Kidney tubule cell (primary cell): ENCODE results near the gene EMP2.
"Not testable (repeated sequence)": the region's sequence is repeated elsewhere in the genome, so short reads cannot be mapped to it uniquely, and the experiment has no call there.

ENCODE experiments used
- DNase-seq: peaks from one replicate; pipeline ENCODE4 v3.0.0-alpha.2; 2018; ENCODE audit warnings: low spot score

The EMP2 gene

DNA sequence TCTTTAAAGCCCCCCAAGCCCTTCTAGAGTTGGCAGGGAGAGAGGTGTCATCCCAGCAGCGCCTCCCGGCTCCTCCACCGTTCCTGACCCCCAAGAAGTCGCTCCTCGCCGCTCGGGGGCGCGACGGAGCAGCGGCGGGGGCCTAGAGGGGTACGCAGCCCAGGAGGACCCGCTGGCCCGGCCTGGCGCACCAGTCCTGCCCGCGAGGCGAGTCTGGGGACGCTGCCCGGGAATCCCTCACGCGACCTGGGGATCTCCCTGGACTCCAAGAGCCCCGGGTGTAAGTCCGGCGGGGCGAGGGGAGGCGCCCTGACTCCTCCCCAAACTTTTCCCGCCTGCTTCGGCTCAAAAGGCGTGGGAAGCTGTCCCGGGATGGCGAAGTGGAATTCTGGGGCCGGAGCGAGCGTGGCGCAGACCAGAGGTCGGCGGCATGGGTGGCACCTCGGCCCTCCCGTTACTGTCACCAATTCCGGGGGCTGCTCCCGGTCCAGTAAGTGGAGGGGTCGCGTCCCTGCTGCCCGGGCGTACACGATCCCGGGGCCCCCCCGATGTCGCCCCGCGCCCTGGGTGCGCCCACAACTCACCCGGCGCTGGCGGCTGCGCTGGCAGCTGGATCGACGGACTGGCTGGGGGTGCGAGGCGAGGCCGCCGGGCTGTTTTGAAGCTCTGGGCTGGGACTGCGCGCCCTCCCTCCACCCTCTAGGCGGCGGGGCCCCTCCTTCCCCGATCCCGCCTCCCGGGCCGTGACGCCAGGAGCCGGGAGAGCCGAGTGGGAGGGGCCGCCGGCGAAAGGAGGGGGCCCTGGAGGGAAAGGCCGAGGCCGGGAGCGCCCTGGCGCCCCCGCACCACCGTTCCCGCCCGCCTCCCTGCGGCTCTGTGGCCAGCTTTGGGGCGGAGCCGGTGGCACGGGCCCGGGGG is at the start of gene EMP2:
EMP2 (minus strand) TSS at position 634 of the 918 bp plus-strand sequence. CDS start 32,981 bp downstream, outside the sequence.
- peak; percentile 61 for DNase-seq

GRCh38 chr16:10629592-10629963 is 49.2 kb upstream of the EMP2 start:
- peak; percentile 2 for DNase-seq

GRCh38 chr16:10625595-10626357 is 45.4 kb upstream of the EMP2 start:
- peak; percentile 17 for DNase-seq

DNA sequence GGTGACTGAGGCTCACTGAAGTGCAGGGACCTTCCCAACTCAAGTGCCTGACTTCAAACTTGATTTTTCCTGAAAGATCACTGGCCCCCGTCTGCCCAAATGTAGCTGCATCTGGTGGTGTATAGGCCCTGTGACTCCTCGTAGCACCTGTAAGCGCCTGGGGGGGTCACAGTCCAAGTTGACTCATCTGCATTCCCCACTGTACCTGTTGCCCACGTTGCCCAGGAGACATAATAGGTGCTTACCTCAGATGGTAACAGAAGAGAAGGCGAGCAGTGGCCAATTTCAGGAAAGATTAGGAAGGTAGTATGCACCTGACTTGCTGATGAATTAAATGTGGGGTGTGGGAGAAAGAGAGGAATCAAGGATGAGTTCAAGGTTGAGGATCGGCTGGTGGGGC is 44.1 kb upstream of the EMP2 start:
- no peak for DNase-seq

DNA sequence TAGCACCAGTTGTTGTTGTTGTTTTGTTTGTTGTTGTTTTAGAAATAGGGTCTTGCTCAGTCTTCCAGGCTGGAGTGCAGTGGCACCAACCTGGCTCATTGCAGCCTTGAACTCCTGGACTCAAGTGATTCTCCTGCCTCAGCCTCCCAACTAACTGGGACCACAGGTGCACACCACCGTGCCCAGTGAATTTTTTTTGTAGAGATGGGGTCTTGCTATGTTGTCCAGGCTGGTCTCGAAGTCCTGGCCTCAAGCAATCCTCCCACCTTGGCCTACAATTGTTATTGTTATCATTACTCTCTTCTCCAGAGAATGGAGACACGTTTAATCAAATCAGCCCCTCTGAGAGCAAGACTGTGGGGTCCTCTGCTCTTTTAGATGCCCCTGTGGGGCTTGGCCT is 42.7 kb upstream of the EMP2 start:
- DNase-seq = no peak

GRCh38 chr16:10622036-10622921 is 41.9 kb upstream of the EMP2 start:
- no peak for DNase-seq

DNA sequence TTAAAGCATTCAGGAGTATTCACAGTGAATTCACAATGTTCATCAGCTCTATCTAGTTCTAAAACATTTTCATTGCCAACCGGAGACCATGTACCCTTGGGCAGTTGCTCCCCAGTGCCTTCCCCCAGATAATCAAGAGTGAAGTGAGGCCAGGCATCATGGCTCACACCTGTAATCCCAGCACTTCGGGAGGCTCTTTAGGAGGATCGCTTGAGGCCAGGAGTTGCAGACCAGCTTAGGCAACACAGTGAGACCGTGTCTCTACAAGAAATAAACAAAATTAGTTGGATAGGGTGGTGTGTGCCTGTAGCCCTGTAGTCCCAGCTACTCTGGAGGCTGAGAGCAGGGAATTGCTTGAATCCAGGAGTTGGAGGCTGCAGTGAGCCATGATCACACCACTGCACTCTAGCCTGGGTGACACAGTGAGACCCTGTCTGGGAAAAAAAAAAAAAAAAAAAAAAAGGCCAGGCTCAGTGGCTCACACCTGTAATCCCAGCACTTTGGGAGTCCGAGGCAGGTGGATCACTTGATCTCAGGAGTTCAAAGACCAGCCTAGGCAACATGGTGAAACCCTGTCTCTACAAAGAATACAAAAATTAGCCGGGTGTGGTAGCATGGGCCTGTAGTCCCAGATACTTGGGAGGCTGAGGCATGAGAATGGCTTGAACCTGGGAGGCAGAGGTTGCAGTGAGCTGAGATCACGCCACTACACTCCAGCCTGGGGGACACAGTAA is 41.0 kb upstream of the EMP2 start:
- not testable (repeated sequence) for DNase-seq

- no peak for DNase-seq
These were observed 39.7 kb upstream of the EMP2 start for GRCh38 chr16:10620120-10620519.

DNA sequence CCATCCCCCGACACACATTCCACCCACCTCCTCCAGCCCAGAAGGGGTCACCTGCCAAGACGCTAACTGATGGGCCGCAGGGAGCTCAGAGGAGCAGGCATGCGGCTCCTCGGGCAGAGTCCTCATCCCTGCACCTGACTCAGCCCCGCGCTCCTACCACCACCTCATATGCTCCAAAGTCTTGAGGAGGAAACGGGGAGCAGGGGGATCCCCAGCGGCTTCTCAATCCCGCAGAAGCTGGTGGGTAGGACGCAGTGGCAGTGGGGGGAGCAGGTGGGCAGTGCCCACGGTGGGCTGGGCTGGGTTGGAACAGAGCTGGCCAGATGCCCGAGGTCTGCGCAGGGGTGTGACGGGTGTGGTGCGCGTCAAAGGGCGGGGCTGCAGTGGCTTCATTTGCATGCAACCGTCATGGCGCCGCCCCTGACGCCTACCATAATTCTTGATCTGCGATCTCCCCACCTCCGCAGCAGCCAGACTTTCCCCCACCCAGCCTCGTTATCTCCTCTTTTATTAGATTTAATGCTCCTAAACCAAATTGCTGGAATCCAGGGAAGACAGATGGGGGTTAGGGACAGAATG is 39.0 kb upstream of the EMP2 start:
- no peak for DNase-seq

- no peak for DNase-seq
These were observed 38.4 kb upstream of the EMP2 start for GRCh38 chr16:10618710-10619209.

- DNase-seq = no peak
These were observed 37.4 kb upstream of the EMP2 start for GRCh38 chr16:10617662-10618420.

- DNase-seq = peak; percentile 7
These were observed 36.6 kb upstream of the EMP2 start for GRCh38 chr16:10616756-10617640.

DNA sequence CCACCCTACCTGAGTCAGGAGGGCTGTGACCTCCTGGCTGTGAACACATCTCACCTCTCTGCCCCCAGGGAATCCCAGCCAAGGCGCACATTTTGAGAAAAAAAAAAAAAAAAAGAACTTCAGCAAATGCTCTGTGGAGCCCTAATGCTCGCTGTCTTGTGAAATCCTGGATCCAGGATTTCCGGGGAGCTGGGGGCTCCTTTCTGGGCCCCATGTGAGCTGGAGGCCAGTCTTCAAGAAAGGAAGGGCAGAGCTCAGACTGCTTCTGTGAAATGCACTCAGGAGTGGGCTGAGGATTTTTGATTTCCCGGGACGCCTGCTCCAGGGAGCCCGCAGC is 36.0 kb upstream of the EMP2 start:
- no peak for DNase-seq

- no peak for DNase-seq
These were observed 34.3 kb upstream of the EMP2 start for GRCh38 chr16:10614685-10615084.

DNA sequence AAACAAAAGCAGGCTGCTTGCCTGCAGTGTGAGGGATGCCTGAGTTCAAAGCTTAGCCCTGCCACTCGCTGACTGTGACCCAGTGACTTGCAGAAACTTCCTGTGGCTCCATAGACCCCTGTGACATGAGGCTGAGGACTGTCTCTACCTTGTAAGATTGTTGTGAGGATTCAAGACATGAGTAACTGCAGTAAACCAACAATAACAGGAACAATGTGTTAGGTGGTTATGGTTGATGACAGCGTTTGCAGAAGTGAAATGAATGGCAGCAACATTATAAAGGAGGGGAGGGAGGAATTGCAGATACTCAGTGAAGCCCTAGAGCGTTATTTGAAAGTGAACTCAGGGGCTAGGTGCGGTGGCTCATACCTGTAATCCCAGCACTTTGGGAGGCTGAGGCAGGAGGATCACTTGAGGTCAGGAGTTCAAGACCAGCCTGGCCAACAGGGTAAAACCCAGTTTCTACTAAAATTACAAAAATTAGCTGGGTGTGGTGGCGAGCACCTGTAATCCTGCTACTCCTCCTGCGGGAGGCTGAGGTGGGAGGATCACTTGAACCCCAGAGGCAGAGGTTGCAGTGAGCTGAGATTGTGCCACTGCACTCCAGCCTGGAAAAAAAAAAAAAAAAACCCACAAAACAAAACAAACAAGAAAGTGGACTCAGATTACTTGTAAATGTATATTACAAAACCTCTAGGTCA is 33.5 kb upstream of the EMP2 start:
- no peak for DNase-seq

DNA sequence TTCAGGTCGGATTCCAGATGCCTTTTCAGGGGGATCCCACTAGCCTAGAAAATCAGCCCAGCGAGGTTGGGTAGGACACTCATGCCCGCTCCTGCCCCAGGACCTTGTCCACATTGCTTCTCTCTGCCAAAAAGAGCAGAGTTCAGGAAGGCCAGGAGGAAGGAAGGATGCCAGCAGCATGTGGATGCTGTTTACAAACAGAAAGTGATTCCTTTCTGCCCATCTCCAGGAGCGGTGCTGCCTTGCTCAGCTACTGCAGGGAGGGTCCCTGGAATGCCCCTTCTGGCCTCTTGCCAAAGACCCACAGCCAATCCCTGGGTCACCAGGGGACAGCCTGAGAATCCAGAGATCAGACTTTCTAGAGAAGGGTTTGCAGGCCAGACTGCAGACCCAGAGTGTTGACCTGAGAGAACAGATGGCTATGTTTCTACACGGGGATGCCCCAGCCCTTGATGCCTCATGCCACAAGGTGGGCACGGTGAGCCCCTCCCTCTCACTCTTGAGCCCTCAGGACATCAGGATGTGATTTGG is 32.3 kb upstream of the EMP2 start:
- no peak for DNase-seq

GRCh38 chr16:10611825-10612342 is 31.5 kb upstream of the EMP2 start:
- DNase-seq = no peak
